GM23338 (cell line): ENCODE data around the gene ULK2. TPM values are rescaled to one million over a fixed set of nuclear protein-coding genes. Genes with fewer than 3 reads are reported as not detected.

Experiments used
- ATAC-seq: fragments of 200-7000 bp; cut with Tn5 transposase; 3 replicates; pipeline ENCODE4 v1.9.1; 2020
- DNase-seq: peaks from one replicate; pipeline ENCODE4 v3.0.0-alpha.2; 2015; ENCODE audit warnings: low spot score
- H2AFZ ChIP-seq: fragments of 200-600 bp; sonication (generic); 2 replicates; pipeline ENCODE4 v1.8.0; 2016; ENCODE audit warnings: antibody characterized with exemption, mild to moderate bottlenecking, moderate library complexity
- H3F3A ChIP-seq: fragments of 200-600 bp; sonication (generic); replicated peaks from 2 replicates; pipeline ENCODE4 v1.8.0; 2017; ENCODE audit warnings: antibody characterized with exemption, mixed run types, low read depth
- H3K27ac ChIP-seq: fragments of 200-600 bp; sonication (generic); 2 replicates; pipeline ENCODE4 v1.6.1; 2016; ENCODE audit warnings: low read depth
- H3K27me3 ChIP-seq: fragments of 200-600 bp; sonication (generic); 2 replicates; pipeline ENCODE4 v1.8.0; 2016; ENCODE audit warnings: mild to moderate bottlenecking, mixed run types, moderate library complexity; ENCODE audit not compliant: insufficient read depth
- H3K36me3 ChIP-seq: fragments of 200-600 bp; sonication (generic); 2 replicates; pipeline ENCODE4 v1.8.0; 2016; ENCODE audit warnings: mild to moderate bottlenecking; ENCODE audit not compliant: insufficient read depth
- H3K4me1 ChIP-seq: fragments of 200-600 bp; sonication (generic); 2 replicates; pipeline ENCODE4 v1.8.0; 2016; ENCODE audit warnings: mild to moderate bottlenecking, moderate library complexity; ENCODE audit not compliant: insufficient read depth
- H3K4me2 ChIP-seq: fragments of 200-600 bp; sonication (generic); 2 replicates; pipeline ENCODE4 v1.7.1; 2017; ENCODE audit warnings: mixed run types
- H3K4me3 ChIP-seq: fragments of 200-600 bp; sonication (generic); 2 replicates; pipeline ENCODE4 v1.6.1; 2016; ENCODE audit warnings: mixed run types
- H3K79me2 ChIP-seq: fragments of 200-600 bp; sonication (generic); replicated peaks from 2 replicates; pipeline ENCODE4 v1.8.0; 2017; ENCODE audit warnings: mild to moderate bottlenecking; ENCODE audit not compliant: insufficient read depth
- H3K9me2 ChIP-seq: fragments of 200-600 bp; sonication (generic); 2 replicates; pipeline ENCODE4 v1.8.0; 2017; ENCODE audit not compliant: insufficient read depth
- H4K20me1 ChIP-seq: fragments of 200-600 bp; sonication (generic); replicated peaks from 2 replicates; pipeline ENCODE4 v1.8.0; 2017; ENCODE audit warnings: mild to moderate bottlenecking; ENCODE audit not compliant: insufficient read depth
- H3K27ac Mint-ChIP-seq: 2 replicates; pipeline ENCODE4 v1.8.0; 2020; ENCODE audit warnings: inconsistent platforms, mild to moderate bottlenecking, moderate library complexity, mixed read lengths
- H3K27me3 Mint-ChIP-seq: 3 replicates; pipeline ENCODE4 v1.8.0; 2022; ENCODE audit warnings: low read depth, mild to moderate bottlenecking, moderate library complexity, mixed read lengths, inconsistent platforms; ENCODE audit not compliant: insufficient read depth, poor library complexity
- H3K36me3 Mint-ChIP-seq: 3 replicates; pipeline ENCODE4 v1.8.0; 2021; ENCODE audit warnings: low read depth, mild to moderate bottlenecking, inconsistent platforms, moderate library complexity, mixed read lengths
- H3K4me1 Mint-ChIP-seq: 3 replicates; pipeline ENCODE4 v1.8.0; 2020; ENCODE audit warnings: mild to moderate bottlenecking, inconsistent platforms, mixed read lengths
- H3K4me3 Mint-ChIP-seq: 3 replicates; pipeline ENCODE4 v1.8.0; 2021; ENCODE audit warnings: moderate library complexity, mild to moderate bottlenecking, inconsistent platforms, mixed read lengths
- H3K9me3 Mint-ChIP-seq: 3 replicates; pipeline ENCODE4 v1.8.0; 2020; ENCODE audit warnings: moderate library complexity, mild to moderate bottlenecking, inconsistent platforms, mixed read lengths
- CREB1 ChIP-seq: fragments of 250-450 bp; sonication (Bioruptor Pico); IDR thresholded peaks from 2 replicates; pipeline ENCODE4 v1.5.0; 2020; ENCODE audit warnings: low read depth, mild to moderate bottlenecking, moderate library complexity
- EZH2 ChIP-seq: fragments of 200-600 bp; sonication (generic); IDR thresholded peaks from one replicate; pipeline ENCODE4 v1.8.0; 2017; ENCODE audit warnings: antibody characterized with exemption, mild to moderate bottlenecking, low read depth; ENCODE audit not compliant: unreplicated experiment
- EZH2phosphoT487 ChIP-seq: fragments of 200-600 bp; sonication (generic); IDR thresholded peaks from one replicate; pipeline ENCODE4 v1.8.1; 2018; ENCODE audit warnings: antibody characterized with exemption; ENCODE audit not compliant: unreplicated experiment
- JUNB ChIP-seq: IDR thresholded peaks from one replicate; pipeline ENCODE4 v1.6.1; 2016; ENCODE audit warnings: antibody characterized with exemption; ENCODE audit not compliant: unreplicated experiment
- POLR2AphosphoS5 ChIP-seq: IDR thresholded peaks from 2 replicates; pipeline ENCODE4 v1.6.1; 2016; ENCODE audit warnings: antibody characterized with exemption, low read depth
- STAT1 ChIP-seq: IDR thresholded peaks from one replicate; pipeline ENCODE4 v1.6.1; 2016; ENCODE audit warnings: antibody characterized with exemption; ENCODE audit not compliant: unreplicated experiment
- ZNF114 ChIP-seq: fragments of 250-450 bp; sonication (Bioruptor Pico); IDR thresholded peaks from 2 replicates; pipeline ENCODE4 v1.5.0; 2020; ENCODE audit warnings: mild to moderate bottlenecking, moderate library complexity
- ZNF331 ChIP-seq: fragments of 250-450 bp; sonication (Bioruptor Pico); IDR thresholded peaks from 2 replicates; pipeline ENCODE4 v1.5.0; 2020; ENCODE audit warnings: low read depth, mild to moderate bottlenecking, moderate library complexity
- polyA plus RNA-seq: library from polyadenylated mRNA; unstranded; fragments of >200 nt; fragmentation: Nextera tagmentation; extraction: Ambion mirVana; gene quantifications from 2 replicates; pipeline ENCODE4 v1.2.1, GENCODE V29; 2016
- total RNA-seq: library from RNA; depleted of rRNA; stranded (reverse); fragments of >200 nt; shearing (Covaris generic); gene quantifications from 2 replicates; pipeline ENCODE4 v1.2.3, GENCODE V29; 2014
- TF ChIP-seq, protein P1 (sequence below): IDR thresholded peaks from one replicate; pipeline ENCODE4 v1.6.1; 2018; ENCODE audit warnings: antibody characterized with exemption; ENCODE audit not compliant: unreplicated experiment
- TF ChIP-seq, protein P2 (sequence below), 2 experiments: fragments of 200-600 bp in 1 of 2; sonication (generic) in 1 of 2; conservative IDR thresholded peaks; 2 replicates each; pipeline versions ENCODE4 v1.5.1 to v1.6.1; 2016 to 2017; ENCODE audit warnings: antibody characterized with exemption in 2 of 2, low read depth in 2 of 2, mild to moderate bottlenecking in 2 of 2, moderate library complexity in 1 of 2
- TF ChIP-seq, protein P3 (sequence below): IDR thresholded peaks from 2 replicates; pipeline ENCODE4 v1.6.1; 2016; ENCODE audit warnings: antibody characterized with exemption

The ULK2 gene
- total and polyA plus RNA-seq, 2 experiments from 2014 or later, result 1.6 to 3.0 TPM

DNA sequence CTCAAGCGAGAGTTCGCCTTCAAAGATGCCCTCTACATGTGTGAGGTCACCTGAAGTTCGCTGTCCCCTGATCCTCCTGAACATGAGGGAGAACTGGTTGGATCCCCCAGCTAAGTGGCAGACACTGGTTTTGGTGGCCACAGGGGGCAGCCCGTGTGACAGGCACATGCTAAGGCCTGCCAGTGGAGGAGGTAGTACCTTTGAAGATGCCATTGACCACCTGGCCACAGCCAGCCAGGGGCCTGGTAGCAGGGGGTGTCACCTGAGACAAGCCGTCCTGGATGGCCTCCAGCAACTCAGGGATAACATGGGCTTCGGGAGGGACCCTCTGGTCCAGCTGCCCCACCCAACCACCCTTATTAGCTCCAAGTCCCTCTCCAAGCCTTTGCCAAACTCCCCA, 112.3 kb downstream of the ULK2 start (continued):
- TF ChIP-seq JUNB (no peak), EZH2 (no peak), ZNF331 (CRISPR knock-in tag) (no peak), POLR2AphosphoS5 (no peak), CREB1 (CRISPR knock-in tag) (no peak), EZH2phosphoT487 (no peak), STAT1 (no peak)
- TF ChIP-seq, protein P1, sequence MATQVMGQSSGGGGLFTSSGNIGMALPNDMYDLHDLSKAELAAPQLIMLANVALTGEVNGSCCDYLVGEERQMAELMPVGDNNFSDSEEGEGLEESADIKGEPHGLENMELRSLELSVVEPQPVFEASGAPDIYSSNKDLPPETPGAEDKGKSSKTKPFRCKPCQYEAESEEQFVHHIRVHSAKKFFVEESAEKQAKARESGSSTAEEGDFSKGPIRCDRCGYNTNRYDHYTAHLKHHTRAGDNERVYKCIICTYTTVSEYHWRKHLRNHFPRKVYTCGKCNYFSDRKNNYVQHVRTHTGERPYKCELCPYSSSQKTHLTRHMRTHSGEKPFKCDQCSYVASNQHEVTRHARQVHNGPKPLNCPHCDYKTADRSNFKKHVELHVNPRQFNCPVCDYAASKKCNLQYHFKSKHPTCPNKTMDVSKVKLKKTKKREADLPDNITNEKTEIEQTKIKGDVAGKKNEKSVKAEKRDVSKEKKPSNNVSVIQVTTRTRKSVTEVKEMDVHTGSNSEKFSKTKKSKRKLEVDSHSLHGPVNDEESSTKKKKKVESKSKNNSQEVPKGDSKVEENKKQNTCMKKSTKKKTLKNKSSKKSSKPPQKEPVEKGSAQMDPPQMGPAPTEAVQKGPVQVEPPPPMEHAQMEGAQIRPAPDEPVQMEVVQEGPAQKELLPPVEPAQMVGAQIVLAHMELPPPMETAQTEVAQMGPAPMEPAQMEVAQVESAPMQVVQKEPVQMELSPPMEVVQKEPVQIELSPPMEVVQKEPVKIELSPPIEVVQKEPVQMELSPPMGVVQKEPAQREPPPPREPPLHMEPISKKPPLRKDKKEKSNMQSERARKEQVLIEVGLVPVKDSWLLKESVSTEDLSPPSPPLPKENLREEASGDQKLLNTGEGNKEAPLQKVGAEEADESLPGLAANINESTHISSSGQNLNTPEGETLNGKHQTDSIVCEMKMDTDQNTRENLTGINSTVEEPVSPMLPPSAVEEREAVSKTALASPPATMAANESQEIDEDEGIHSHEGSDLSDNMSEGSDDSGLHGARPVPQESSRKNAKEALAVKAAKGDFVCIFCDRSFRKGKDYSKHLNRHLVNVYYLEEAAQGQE, result no peak
- TF ChIP-seq, protein P2, sequence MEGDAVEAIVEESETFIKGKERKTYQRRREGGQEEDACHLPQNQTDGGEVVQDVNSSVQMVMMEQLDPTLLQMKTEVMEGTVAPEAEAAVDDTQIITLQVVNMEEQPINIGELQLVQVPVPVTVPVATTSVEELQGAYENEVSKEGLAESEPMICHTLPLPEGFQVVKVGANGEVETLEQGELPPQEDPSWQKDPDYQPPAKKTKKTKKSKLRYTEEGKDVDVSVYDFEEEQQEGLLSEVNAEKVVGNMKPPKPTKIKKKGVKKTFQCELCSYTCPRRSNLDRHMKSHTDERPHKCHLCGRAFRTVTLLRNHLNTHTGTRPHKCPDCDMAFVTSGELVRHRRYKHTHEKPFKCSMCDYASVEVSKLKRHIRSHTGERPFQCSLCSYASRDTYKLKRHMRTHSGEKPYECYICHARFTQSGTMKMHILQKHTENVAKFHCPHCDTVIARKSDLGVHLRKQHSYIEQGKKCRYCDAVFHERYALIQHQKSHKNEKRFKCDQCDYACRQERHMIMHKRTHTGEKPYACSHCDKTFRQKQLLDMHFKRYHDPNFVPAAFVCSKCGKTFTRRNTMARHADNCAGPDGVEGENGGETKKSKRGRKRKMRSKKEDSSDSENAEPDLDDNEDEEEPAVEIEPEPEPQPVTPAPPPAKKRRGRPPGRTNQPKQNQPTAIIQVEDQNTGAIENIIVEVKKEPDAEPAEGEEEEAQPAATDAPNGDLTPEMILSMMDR (conservative IDR thresholded peaks at IDR 0.05; ENCODE audit: low read depth in 2 of 2), result no peak
- TF ChIP-seq, protein P3, sequence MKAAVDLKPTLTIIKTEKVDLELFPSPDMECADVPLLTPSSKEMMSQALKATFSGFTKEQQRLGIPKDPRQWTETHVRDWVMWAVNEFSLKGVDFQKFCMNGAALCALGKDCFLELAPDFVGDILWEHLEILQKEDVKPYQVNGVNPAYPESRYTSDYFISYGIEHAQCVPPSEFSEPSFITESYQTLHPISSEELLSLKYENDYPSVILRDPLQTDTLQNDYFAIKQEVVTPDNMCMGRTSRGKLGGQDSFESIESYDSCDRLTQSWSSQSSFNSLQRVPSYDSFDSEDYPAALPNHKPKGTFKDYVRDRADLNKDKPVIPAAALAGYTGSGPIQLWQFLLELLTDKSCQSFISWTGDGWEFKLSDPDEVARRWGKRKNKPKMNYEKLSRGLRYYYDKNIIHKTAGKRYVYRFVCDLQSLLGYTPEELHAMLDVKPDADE, result no peak

DNA sequence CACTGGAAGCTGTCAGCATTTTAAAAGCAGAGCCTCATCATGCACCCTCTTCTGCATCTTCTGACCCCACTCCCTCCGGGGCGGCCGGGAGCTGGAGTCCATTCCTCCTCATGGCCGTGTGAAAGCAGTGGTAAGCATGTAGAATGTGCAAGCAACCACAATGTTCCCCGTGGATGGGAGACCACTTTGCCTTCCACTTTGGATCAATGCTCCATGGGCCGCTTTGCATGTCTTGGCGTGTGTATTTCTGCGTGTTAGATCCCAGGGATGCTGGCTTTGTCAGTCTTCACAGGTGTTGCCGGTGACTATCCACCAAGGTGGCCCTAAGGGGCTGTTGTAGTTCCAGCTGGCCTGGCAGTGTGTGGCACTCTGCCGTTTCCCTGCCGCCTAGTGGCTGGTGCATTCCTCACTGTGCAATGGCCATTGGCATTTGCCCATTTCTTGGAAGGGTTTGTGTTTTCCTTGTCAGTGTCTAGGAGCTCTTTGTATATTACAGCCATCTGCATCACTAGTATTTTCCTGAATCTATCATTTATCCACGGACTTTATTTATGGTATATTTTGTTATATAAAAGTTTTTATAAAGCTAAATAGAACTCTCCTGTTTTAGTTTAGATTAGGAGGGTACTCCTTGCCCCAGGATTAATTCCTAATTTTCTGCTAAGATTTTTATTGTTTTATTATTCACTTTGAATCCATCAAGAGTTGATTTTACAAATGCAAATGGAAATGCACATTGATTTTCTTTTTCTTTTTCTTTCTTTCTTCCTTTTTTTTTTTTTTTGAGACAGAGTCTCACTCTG, 113.9 kb downstream of the ULK2 start:
- TF ChIP-seq EZH2phosphoT487 (no peak), ZNF114 (no peak)
- TF ChIP-seq, protein P2 (conservative IDR thresholded peaks at IDR 0.05; ENCODE audit: low read depth in 2 of 2), result peak; percentile 53 to 54
- Mint-ChIP-seq H3K36me3 (no peaks in the 10 kb centered on the region), H3K9me3 (no peaks in the 10 kb centered on the region), H3K4me3 (no peak overlapping the region), H3K27me3 (peaks cover 8% of the 10 kb centered on the region), H3K27ac (no peak overlapping the region), H3K4me1 (peaks cover 3% of the 10 kb centered on the region)
- DNase-seq (peak; percentile 33), ATAC-seq (peak; percentile 71)
- no peaks in the 10 kb centered on the region for H3K27me3 ChIP-seq
- H3K4me2 ChIP-seq, result no peak overlapping the region
- H3K27ac ChIP-seq, result no peak overlapping the region
- H3K36me3 ChIP-seq, result no peaks in the 10 kb centered on the region
- no peaks in the 10 kb centered on the region for H3K9me2 ChIP-seq
- no peaks in the 10 kb centered on the region for H4K20me1 ChIP-seq
- H3K4me3 ChIP-seq, result no peak overlapping the region
- H3K79me2 ChIP-seq, result no peaks in the 10 kb centered on the region
- no peaks in the 10 kb centered on the region for H3K4me1 ChIP-seq
- no peaks in the 10 kb centered on the region for H3F3A ChIP-seq
- H2AFZ ChIP-seq, result no peak overlapping the region
